ENCODE data around the gene CST7. TPM values are rescaled to one million over a fixed set of nuclear protein-coding genes. Genes with fewer than 3 reads are reported as not detected.

Gene CST7
- polyA plus RNA-seq, 4 donors = 0.89 to 4.9 (median 2.8) TPM

- Histone ChIP-seq H3K4me3 (ENCODE audit: low read depth in 1 of 3, low read length in 3 of 3) (no peak overlapping the region), H3K27ac (ENCODE audit: low read depth in 1 of 3, low read length in 2 of 3) (no peak overlapping the region), H3K27me3 (ENCODE audit: control insufficient read depth in 3 of 3, insufficient read depth in 3 of 3, low read length in 3 of 3) (no peaks in the 10 kb centered on the region), H3K4me1 (ENCODE audit: control insufficient read depth in 3 of 3, insufficient read depth in 2 of 3, low read depth in 1 of 3, low read length in 2 of 3) (no peaks in the 10 kb centered on the region), H3K9me3 (ENCODE audit: control insufficient read depth in 2 of 2, insufficient read depth in 1 of 2, low read depth in 1 of 2, low read length in 1 of 2) (peaks cover 0 to 16% of the 10 kb centered on the region in 2 donors), H3K36me3 (ENCODE audit: control insufficient read depth in 3 of 3, insufficient read depth in 2 of 3, low read depth in 1 of 3, low read length in 3 of 3) (peaks cover 14 to 38% (median 16%) of the 10 kb centered on the region in 3 donors)
- DNase-seq (no peak), FAIRE-seq (no peak)
- 96 to 98% (median 98%) methylated on average over 15 of the region's 15 CpGs for WGBS, 3 donors
Observed at GRCh38 chr20:24979036-24979960, 30.2 kb downstream of the CST7 start.

GRCh38 chr20:24980291-24981053, 31.4 kb downstream of the CST7 start:
- WGBS, 3 donors = 96 to 99% (median 96%) methylated on average over 34 of the region's 34 CpGs
- H3K9me3 ChIP-seq (ENCODE audit: control insufficient read depth in 2 of 2, insufficient read depth in 1 of 2, low read depth in 1 of 2, low read length in 1 of 2) = peaks cover 0 to 16% of the 10 kb centered on the region in 2 donors
- DNase-seq (no peak), FAIRE-seq (no peak)
- H3K27me3 ChIP-seq (ENCODE audit: control insufficient read depth in 3 of 3, insufficient read depth in 3 of 3, low read length in 3 of 3) = no peaks in the 10 kb centered on the region
- no peak overlapping the region for H3K4me3 ChIP-seq (ENCODE audit: low read depth in 1 of 3, low read length in 3 of 3)
- no peak overlapping the region for H3K27ac ChIP-seq (ENCODE audit: low read depth in 1 of 3, low read length in 2 of 3)
- H3K36me3 ChIP-seq (ENCODE audit: control insufficient read depth in 3 of 3, insufficient read depth in 2 of 3, low read depth in 1 of 3, low read length in 3 of 3) = peaks cover 16 to 38% (median 17%) of the 10 kb centered on the region in 3 donors
- peaks cover 0 to 4% (median 2%) of the 10 kb centered on the region in 3 donors for H3K4me1 ChIP-seq (ENCODE audit: control insufficient read depth in 3 of 3, insufficient read depth in 2 of 3, low read depth in 1 of 3, low read length in 2 of 3)

GRCh38 chr20:24981282-24981681, 32.2 kb downstream of the CST7 start:
- Histone ChIP-seq H3K36me3 (ENCODE audit: control insufficient read depth in 3 of 3, insufficient read depth in 2 of 3, low read depth in 1 of 3, low read length in 3 of 3) (peaks cover 16 to 38% (median 17%) of the 10 kb centered on the region in 3 donors), H3K9me3 (ENCODE audit: control insufficient read depth in 2 of 2, insufficient read depth in 1 of 2, low read depth in 1 of 2, low read length in 1 of 2) (peaks cover 0 to 16% of the 10 kb centered on the region in 2 donors), H3K4me3 (ENCODE audit: low read depth in 1 of 3, low read length in 3 of 3) (no peak overlapping the region), H3K4me1 (ENCODE audit: control insufficient read depth in 3 of 3, insufficient read depth in 2 of 3, low read depth in 1 of 3, low read length in 2 of 3) (peaks cover 0 to 7% (median 4%) of the 10 kb centered on the region in 3 donors), H3K27me3 (ENCODE audit: control insufficient read depth in 3 of 3, insufficient read depth in 3 of 3, low read length in 3 of 3) (no peaks in the 10 kb centered on the region), H3K27ac (ENCODE audit: low read depth in 1 of 3, low read length in 2 of 3) (no peak overlapping the region)
- no peak for FAIRE-seq
- DNase-seq = no peak
- WGBS, 3 donors = 78 to 89% (median 88%) methylated on average over 4 of the region's 4 CpGs

GRCh38 chr20:24981790-24982189, 32.7 kb downstream of the CST7 start:
- Histone ChIP-seq H3K4me1 (ENCODE audit: control insufficient read depth in 3 of 3, insufficient read depth in 2 of 3, low read depth in 1 of 3, low read length in 2 of 3) (peaks cover 0 to 7% (median 4%) of the 10 kb centered on the region in 3 donors), H3K36me3 (ENCODE audit: control insufficient read depth in 3 of 3, insufficient read depth in 2 of 3, low read depth in 1 of 3, low read length in 3 of 3) (peaks cover 16 to 38% (median 17%) of the 10 kb centered on the region in 3 donors), H3K27ac (ENCODE audit: low read depth in 1 of 3, low read length in 2 of 3) (no peak overlapping the region), H3K27me3 (ENCODE audit: control insufficient read depth in 3 of 3, insufficient read depth in 3 of 3, low read length in 3 of 3) (no peaks in the 10 kb centered on the region), H3K9me3 (ENCODE audit: control insufficient read depth in 2 of 2, insufficient read depth in 1 of 2, low read depth in 1 of 2, low read length in 1 of 2) (peaks cover 0 to 13% of the 10 kb centered on the region in 2 donors), H3K4me3 (ENCODE audit: low read depth in 1 of 3, low read length in 3 of 3) (no peak overlapping the region)
- DNase-seq (no peak), FAIRE-seq (no peak)
- 79 to 100% (median 91%) methylated on average over 3 of the region's 3 CpGs for WGBS, 3 donors

GRCh38 chr20:24983896-24984295, 34.8 kb downstream of the CST7 start:
- WGBS, 3 donors = 91 to 93% (median 92%) methylated on average over 8 of the region's 8 CpGs
- H3K27ac ChIP-seq (ENCODE audit: low read depth in 1 of 3, low read length in 2 of 3) = no peak overlapping the region
- H3K4me3 ChIP-seq (ENCODE audit: low read depth in 1 of 3, low read length in 3 of 3) = no peak overlapping the region
- peaks cover 0 to 13% of the 10 kb centered on the region in 2 donors for H3K9me3 ChIP-seq (ENCODE audit: control insufficient read depth in 2 of 2, insufficient read depth in 1 of 2, low read depth in 1 of 2, low read length in 1 of 2)
- DNase-seq (no peak), FAIRE-seq (no peak)
- H3K36me3 ChIP-seq (ENCODE audit: control insufficient read depth in 3 of 3, insufficient read depth in 2 of 3, low read depth in 1 of 3, low read length in 3 of 3) = peaks cover 10 to 30% (median 11%) of the 10 kb centered on the region in 3 donors
- peaks cover 0 to 7% (median 4%) of the 10 kb centered on the region in 3 donors for H3K4me1 ChIP-seq (ENCODE audit: control insufficient read depth in 3 of 3, insufficient read depth in 2 of 3, low read depth in 1 of 3, low read length in 2 of 3)
- H3K27me3 ChIP-seq (ENCODE audit: control insufficient read depth in 3 of 3, insufficient read depth in 3 of 3, low read length in 3 of 3) = no peaks in the 10 kb centered on the region

GRCh38 chr20:24984961-24985640, 36.0 kb downstream of the CST7 start:
- peaks cover 0 to 7% (median 4%) of the 10 kb centered on the region in 3 donors for H3K4me1 ChIP-seq (ENCODE audit: control insufficient read depth in 3 of 3, insufficient read depth in 2 of 3, low read depth in 1 of 3, low read length in 2 of 3)
- peaks cover 8 to 19% (median 10%) of the 10 kb centered on the region in 3 donors for H3K36me3 ChIP-seq (ENCODE audit: control insufficient read depth in 3 of 3, insufficient read depth in 2 of 3, low read depth in 1 of 3, low read length in 3 of 3)
- no peaks in the 10 kb centered on the region for H3K27me3 ChIP-seq (ENCODE audit: control insufficient read depth in 3 of 3, insufficient read depth in 3 of 3, low read length in 3 of 3)
- H3K4me3 ChIP-seq (ENCODE audit: low read depth in 1 of 3, low read length in 3 of 3) = no peak overlapping the region
- H3K9me3 ChIP-seq (ENCODE audit: control insufficient read depth in 2 of 2, insufficient read depth in 1 of 2, low read depth in 1 of 2, low read length in 1 of 2) = peaks cover 0 to 5% of the 10 kb centered on the region in 2 donors
- WGBS, 3 donors = 37 to 58% (median 39%) methylated on average over 3 of the region's 3 CpGs
- FAIRE-seq = no peak
- no peak overlapping the region for H3K27ac ChIP-seq (ENCODE audit: low read depth in 1 of 3, low read length in 2 of 3)
- peak in 1 of 2 donors; percentile 39 for DNase-seq

- DNase-seq (no peak), FAIRE-seq (no peak)
- H3K36me3 ChIP-seq (ENCODE audit: control insufficient read depth in 3 of 3, insufficient read depth in 2 of 3, low read depth in 1 of 3, low read length in 3 of 3) = peaks cover 8 to 12% (median 10%) of the 10 kb centered on the region in 3 donors
- H3K4me3 ChIP-seq (ENCODE audit: low read depth in 1 of 3, low read length in 3 of 3) = no peak overlapping the region
- no peaks in the 10 kb centered on the region for H3K27me3 ChIP-seq (ENCODE audit: control insufficient read depth in 3 of 3, insufficient read depth in 3 of 3, low read length in 3 of 3)
- H3K4me1 ChIP-seq (ENCODE audit: control insufficient read depth in 3 of 3, insufficient read depth in 2 of 3, low read depth in 1 of 3, low read length in 2 of 3) = peaks cover 0 to 7% (median 4%) of the 10 kb centered on the region in 3 donors
- WGBS, 3 donors = 28 to 54% (median 45%) methylated on average over 6 of the region's 6 CpGs
- no peak overlapping the region for H3K27ac ChIP-seq (ENCODE audit: low read depth in 1 of 3, low read length in 2 of 3)
- H3K9me3 ChIP-seq (ENCODE audit: control insufficient read depth in 2 of 2, insufficient read depth in 1 of 2, low read depth in 1 of 2, low read length in 1 of 2) = no peaks in the 10 kb centered on the region
Observed at GRCh38 chr20:24985802-24986201, 36.7 kb downstream of the CST7 start.

Data from small intestine (tissue), 7 donors.